GM18951 (cell line): ENCODE results near the gene ADH1C.
"Not testable (repeated sequence)": the region's sequence is repeated elsewhere in the genome, so short reads cannot be mapped to it uniquely, and the experiment has no call there.

Experiments used
- POLR2A ChIP-seq: IDR thresholded peaks from 4 replicates; pipeline ENCODE4 v1.6.1; 2011; ENCODE audit warnings: mild to moderate bottlenecking; ENCODE audit not compliant: insufficient read length, insufficient read depth; ENCODE audit errors: extremely low read depth
- in situ Hi-C: fragments of 300-500 bp; cut with MboI; formaldehyde crosslinking; loops from one replicate; pipeline ENCODE4 v1.12.0; 2022; ENCODE audit warnings: low sequenced_read_pairs, mixed read lengths, inconsistent platforms; ENCODE audit not compliant: unreplicated experiment

The ADH1C gene

DNA sequence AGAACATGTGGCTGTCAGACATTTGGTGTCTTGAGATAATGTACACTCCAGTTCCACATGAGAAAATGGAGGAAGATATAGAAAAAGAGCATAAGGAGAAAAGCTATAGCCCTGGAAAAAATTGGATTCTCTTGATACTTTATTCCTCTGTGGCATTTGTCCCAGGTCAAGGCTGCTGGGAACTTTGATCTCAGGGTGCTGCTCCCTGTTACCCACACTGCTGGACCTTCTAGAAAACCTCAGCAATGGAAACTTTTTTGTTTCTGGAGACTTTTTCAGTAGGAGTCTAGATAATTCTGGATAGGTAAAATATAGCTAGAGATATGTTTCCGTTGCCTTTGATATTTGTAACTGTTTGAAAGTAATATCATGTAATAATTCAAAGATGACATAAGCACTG is 11.1 kb downstream of the ADH1C start:
- no peak for TF ChIP-seq POLR2A
- in situ Hi-C loops: no loop called here

DNA sequence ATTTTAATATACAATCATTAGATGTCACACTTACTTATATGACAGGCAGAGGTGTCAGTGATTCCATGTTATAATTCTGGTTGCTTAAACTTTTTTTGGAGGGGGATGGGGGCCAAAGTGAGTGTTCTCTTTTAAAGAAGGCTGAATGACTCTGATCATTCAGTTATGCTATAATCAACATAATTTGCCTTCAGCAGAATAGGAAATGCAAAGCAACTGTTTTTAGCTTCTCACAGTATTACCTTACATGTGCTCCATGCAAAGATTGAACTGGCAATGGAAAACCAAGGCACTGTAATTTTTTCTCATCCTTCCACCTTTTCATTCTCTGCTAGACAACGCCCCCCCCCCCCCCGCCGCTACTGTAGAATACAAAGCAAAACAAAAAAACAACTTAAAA is 13.4 kb downstream of the ADH1C start:
- TF ChIP-seq POLR2A: no peak
- in situ Hi-C loops: no loop called here

DNA sequence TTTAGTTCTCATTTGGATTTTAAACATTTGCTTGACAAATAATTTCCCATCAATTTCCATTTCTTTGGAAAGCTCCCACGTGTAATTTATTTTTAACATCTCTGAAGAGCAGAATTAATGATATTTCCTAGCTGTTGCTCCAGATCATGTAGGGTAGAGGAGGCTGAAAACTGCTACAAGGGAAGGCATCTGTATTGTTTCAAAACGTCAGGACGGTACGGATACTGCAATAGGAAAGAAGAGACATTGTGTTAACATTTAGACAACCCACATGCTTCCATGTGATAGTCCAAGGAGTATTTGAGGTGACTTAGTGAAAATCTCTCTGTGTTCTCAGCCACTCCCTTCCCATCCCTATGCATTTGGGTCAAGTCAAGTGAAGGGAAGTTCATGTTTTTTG is 16.0 kb downstream of the ADH1C start:
- no peak for TF ChIP-seq POLR2A
- in situ Hi-C loops: no loop called here

DNA sequence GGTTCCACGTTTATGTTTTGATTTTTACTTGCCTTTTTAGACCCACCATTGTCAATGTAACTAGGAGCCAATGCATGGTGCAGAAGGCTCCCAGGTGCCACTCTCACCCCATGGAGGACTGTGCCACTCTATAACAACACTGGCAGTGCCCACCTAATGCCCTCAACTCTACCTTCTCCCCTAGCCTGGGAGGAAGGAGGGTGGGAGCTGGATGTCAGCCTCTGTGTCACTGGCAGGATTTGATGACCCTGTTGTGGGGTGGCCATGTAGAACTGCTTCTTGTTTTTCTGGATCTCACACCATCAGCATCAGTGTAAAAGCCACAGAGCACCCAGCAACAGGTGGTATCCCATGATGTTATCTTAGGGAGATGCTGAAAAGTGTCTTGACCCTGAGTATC is 17.7 kb downstream of the ADH1C start:
- no peak for TF ChIP-seq POLR2A
- in situ Hi-C loops: no loop called here

DNA sequence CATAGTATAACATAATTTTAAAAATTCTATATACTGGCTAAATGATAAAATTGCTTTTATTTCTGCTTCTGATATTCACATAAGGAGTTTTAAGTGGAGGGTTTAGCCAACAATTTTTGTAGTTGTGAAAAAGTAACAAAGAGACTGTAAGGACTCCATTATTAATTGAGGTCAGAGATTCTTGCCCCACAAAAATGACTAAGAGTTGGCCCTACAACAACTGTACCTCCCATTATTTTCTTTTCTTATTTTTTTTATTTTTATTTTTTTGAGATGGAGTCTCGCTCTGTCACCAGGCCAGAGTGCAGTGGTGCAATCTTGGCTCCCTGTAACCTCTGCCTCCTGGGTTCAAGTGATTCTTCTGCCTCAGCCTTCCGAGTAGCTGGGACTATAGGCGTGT is 21.9 kb downstream of the ADH1C start:
- no peak for TF ChIP-seq POLR2A
- in situ Hi-C loops: no loop called here

DNA sequence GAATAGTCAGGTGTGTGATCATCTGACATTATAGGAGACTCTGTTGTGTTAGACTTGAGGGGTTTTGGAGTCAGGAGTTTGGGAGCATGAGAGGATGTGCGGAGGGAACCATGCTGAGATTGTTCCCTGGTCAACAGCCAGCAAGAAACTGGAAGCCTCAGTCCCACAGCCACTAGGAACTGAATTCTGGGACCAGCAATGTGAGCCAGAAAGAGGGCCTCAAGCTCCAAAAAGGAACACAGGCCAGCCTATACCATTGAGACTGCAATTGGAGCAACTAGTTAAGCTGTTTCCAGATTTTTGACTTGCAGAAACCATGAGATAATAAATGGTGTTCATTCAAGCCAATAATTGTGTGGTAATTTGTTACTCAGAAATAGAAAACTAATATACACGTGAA is 22.7 kb downstream of the ADH1C start:
- in situ Hi-C loops: no loop called here
- no peak for TF ChIP-seq POLR2A

DNA sequence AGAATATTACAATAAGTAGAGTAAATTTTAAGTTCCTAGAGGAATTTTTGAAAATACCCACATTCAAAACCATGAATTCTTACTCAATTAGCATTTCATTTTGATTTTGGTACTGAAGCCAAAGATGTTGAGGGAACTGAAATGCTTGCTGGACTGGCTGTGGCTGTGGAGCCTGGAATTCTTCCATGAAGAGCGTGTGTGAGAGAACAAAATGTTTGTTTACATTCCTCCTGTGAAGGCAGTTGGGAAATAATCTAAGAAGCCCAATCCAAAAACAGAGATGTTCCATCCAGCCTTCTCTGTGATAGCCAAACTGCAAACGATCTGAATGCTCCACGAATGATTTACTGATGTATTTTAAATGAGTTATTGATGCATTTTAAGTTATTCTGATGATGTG is 27.6 kb downstream of the ADH1C start:
- in situ Hi-C loops: no loop called here
- no peak for TF ChIP-seq POLR2A

DNA sequence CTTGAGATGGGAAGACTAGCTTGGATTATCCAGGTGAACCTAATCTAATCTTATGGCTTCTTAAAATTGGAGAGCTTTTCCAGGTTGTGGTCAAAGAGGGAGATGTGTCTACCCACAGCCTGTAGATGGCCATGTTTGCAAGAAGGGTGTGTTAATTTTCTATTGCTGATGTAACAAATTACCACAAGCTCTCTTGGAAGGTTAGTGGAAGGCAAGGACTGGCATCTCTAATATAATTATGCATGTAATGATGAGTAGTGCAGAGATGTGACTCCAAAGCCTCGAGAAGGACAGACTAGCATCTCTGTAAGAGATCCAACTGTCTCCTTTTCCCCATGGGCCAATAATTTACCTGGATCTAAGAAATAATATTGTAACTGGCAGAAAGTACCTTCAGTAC is 28.2 kb downstream of the ADH1C start:
- in situ Hi-C loops: no loop called here

DNA sequence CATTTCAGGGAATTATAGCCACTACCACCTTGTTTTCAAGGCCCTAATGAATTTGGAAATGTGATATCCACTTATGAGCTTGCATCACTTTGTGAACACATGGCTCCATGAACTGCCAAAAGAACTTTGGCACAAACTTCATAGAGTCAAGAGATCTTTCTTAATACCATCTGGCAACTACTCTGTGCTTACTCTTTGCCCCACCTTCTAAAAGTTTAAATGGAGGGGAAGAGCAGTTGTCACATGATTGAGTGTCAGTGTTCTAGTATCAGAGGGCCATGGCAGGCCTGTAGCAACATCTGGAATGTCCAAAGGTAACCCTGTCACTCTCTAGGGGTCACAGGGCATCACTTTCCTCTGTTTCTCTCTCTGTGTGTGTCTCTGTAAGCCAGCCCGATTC is 28.8 kb downstream of the ADH1C start:
- in situ Hi-C loops: no loop called here
- no peak for TF ChIP-seq POLR2A

More for the DNA sequence above, 28.2 kb downstream of the ADH1C start:
- no peak for TF ChIP-seq POLR2A

DNA sequence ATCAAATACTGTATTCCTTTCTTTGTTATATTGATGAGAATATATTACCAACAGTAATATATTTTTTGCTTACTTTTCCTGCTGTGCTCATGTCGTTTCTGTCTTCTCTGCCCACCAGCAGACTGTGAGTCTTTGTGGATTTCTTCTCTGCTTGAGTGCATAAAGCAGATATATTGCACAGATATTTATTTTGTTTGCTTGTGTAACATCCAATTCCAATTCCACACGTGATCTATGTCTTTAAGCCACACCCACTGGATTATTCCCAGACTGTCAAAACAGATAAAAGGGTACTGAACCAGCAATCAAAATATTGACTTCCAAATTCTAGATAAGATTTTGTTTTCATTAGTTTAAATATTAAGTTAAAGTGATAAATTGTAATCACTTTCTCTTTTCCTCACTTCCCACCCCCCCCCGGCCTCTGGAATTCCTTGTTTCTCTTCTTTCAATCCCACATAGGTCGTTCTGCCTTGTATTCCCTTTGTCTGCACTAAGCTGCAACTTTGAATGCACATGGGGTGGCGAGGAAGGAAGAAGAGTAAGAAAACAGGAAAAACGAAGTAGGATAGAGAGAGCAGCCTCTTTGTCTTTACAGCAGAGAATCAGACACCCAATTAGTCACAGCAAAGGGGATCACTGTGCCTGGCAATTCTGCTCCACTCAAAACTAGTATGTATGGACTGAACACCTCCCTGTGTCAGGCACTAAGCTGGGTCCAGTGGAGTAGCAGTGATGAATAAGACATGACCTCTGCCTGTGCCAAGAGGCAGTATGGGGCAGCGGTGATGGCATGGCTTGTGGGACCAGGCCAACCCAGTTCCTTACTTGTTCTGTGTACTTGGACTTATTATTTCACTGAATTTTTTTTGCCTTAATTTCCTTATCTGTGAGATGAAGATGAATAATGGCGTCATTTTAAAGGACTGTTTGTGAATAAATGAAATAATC is 31.0 kb downstream of the ADH1C start, which contains the start of gene ADH1B:
Gene ADH1B, minus strand, starts transcription at position 161 of the 951 bp plus-strand sequence. Its CDS starts 70 bp downstream, at position 91.
- no peak for TF ChIP-seq POLR2A
- in situ Hi-C loops: no loop called here

DNA sequence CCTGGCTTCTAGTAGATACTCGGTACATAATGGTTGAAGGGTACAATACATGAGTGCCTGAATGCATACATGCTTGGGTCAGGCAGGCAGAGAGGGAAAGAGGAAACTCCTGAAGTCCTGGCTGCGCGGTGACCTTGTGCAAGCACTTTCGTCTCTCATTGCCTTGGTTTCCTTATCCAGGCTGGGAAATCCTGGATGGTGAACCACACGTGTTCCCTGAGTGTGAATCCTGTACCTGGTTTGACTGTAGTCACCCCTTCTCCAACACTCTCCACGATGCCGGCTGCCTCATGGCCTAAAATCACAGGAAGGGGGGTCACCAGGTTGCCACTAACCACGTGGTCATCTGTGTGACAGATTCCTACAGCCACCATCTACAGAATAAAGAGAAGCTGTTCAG is 34.7 kb downstream of the ADH1C start:
- in situ Hi-C loops: not testable (repeated sequence)

DNA sequence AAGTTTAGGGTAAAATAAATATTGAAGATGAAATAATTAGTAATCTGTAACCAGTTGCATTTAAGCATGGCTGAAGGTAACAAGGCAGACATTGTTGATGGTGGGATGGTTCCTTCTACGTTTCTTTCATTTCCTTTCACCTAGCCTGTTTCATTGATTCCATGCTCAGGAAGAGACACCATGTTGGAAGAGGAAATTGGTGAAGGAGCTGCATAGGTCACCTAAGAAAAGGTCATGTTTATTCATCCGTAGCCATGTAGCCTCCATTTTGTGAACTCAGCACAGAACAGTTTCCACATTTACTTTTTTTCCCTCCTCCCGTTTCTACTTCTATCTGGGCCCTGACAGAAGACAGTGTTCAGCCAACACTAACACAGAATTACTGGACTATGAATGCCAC is 35.2 kb downstream of the ADH1C start:
- no peak for TF ChIP-seq POLR2A
- in situ Hi-C loops: no loop called here

DNA sequence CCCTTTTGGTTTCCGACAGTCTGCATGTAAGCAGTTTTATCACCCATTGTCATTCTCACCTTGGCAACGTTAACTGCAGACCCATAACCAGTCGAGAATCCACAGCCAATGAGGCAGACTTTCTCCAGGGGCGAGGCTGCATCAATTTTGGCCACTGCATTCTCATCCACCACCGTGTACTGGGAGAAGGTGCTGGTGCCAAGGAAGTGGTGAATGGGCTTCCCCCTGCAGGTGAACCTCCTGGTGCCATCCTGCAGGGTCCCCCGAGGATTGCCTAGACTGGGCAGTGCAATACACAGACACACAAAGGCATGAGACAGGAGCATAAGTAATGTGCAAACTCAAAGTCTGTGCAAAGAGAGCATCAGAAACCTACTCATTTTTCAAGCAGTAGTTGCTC is 36.7 kb downstream of the ADH1C start:
- no peak for TF ChIP-seq POLR2A
- in situ Hi-C loops: no loop called here

DNA sequence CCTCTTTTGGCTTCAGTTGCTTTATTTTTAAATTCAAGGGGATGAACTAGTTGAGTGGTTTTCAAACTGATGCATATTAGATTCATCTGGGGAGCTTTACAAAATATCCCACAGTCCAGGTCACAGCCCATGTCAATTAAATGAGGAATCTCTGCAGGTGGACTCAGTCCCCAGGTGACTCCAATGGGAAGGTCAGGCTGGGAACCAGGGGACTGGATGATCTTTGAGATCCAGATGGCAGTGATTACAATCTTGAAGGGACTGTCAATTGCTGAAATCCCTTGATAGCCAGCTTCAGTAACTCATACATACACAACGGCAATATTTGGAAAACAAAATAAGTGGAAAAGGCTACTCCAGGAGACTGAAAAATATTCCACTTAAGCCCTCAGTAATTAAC is 38.3 kb downstream of the ADH1C start:
- TF ChIP-seq POLR2A: no peak
- in situ Hi-C loops: no loop called here
